ENCODE measurements around the gene SHLD2. TPM values are rescaled to one million over a fixed set of nuclear protein-coding genes. Genes with fewer than 3 reads are reported as not detected.
"Not testable (repeated sequence)": the region's sequence is repeated elsewhere in the genome, so short reads cannot be mapped to it uniquely, and the experiment has no call there.

The SHLD2 gene
- total RNA-seq, 1 experiment from 2014 or later: 46.2 TPM

- Histone ChIP-seq H3K27ac (peak overlapping the region; percentile 98), H3K4me3 (peak overlapping the region; percentile 93), H3K9me3 (replicated peaks) (no peaks in the 10 kb centered on the region), H3K4me1 (replicated peaks) (peaks cover 7% of the 10 kb centered on the region), H3K27me3 (replicated peaks) (no peaks in the 10 kb centered on the region), H3K36me3 (peaks cover 25% of the 10 kb centered on the region)
- DNase-seq (ENCODE audit: low read depth in 1 of 2, low spot score in 2 of 2): peak; percentile 87 to 88
Measured at GRCh38 chr10:87095236-87095945, 385 bp downstream of the SHLD2 start.

- no peak for DNase-seq (ENCODE audit: low read depth in 1 of 2, low spot score in 2 of 2)
- no peak overlapping the region for H3K4me3 ChIP-seq
- H3K9me3 ChIP-seq (replicated peaks): no peaks in the 10 kb centered on the region
- H3K36me3 ChIP-seq: peaks cover 58% of the 10 kb centered on the region
- no peaks in the 10 kb centered on the region for H3K27me3 ChIP-seq (replicated peaks)
- no peak overlapping the region for H3K27ac ChIP-seq
- H3K4me1 ChIP-seq (replicated peaks): no peaks in the 10 kb centered on the region
Measured at GRCh38 chr10:87101996-87102395, 7.0 kb downstream of the SHLD2 start.

- not testable (repeated sequence) for DNase-seq (ENCODE audit: low read depth in 1 of 2, low spot score in 2 of 2); H3K4me1 ChIP-seq (replicated peaks); H3K9me3 ChIP-seq (replicated peaks); H3K4me3 ChIP-seq; H3K27ac ChIP-seq; H3K27me3 ChIP-seq (replicated peaks)
- peaks cover 64% of the 10 kb centered on the region for H3K36me3 ChIP-seq
Measured at GRCh38 chr10:87104727-87105126, 9.7 kb downstream of the SHLD2 start.

GRCh38 chr10:87105446-87106124, 10.6 kb downstream of the SHLD2 start:
- Histone ChIP-seq H3K27me3 (replicated peaks) (no peaks in the 10 kb centered on the region), H3K27ac (no peak overlapping the region), H3K36me3 (peaks cover 67% of the 10 kb centered on the region), H3K4me3 (no peak overlapping the region), H3K9me3 (replicated peaks) (no peaks in the 10 kb centered on the region), H3K4me1 (replicated peaks) (no peaks in the 10 kb centered on the region)
- DNase-seq (ENCODE audit: low read depth in 1 of 2, low spot score in 2 of 2): no peak

- not testable (repeated sequence) for H3K4me1 ChIP-seq (replicated peaks); DNase-seq (ENCODE audit: low read depth in 1 of 2, low spot score in 2 of 2); H3K27ac ChIP-seq; H3K27me3 ChIP-seq (replicated peaks); H3K36me3 ChIP-seq; H3K4me3 ChIP-seq; H3K9me3 ChIP-seq (replicated peaks)
Measured at GRCh38 chr10:87118122-87118521, 23.1 kb downstream of the SHLD2 start.

GRCh38 chr10:87119029-87119428, 24.0 kb downstream of the SHLD2 start:
- not testable (repeated sequence) for H3K36me3 ChIP-seq; H3K27ac ChIP-seq; DNase-seq (ENCODE audit: low read depth in 1 of 2, low spot score in 2 of 2); H3K4me1 ChIP-seq (replicated peaks); H3K27me3 ChIP-seq (replicated peaks); H3K4me3 ChIP-seq; H3K9me3 ChIP-seq (replicated peaks)

GRCh38 chr10:87123351-87123750, 28.3 kb downstream of the SHLD2 start:
- H3K27ac ChIP-seq; H3K9me3 ChIP-seq (replicated peaks); H3K27me3 ChIP-seq (replicated peaks); H3K4me3 ChIP-seq; H3K36me3 ChIP-seq; H3K4me1 ChIP-seq (replicated peaks); DNase-seq (ENCODE audit: low read depth in 1 of 2, low spot score in 2 of 2): not testable (repeated sequence)

- not testable (repeated sequence) for H3K4me1 ChIP-seq (replicated peaks); H3K36me3 ChIP-seq; H3K27ac ChIP-seq; H3K4me3 ChIP-seq; H3K27me3 ChIP-seq (replicated peaks); H3K9me3 ChIP-seq (replicated peaks); DNase-seq (ENCODE audit: low read depth in 1 of 2, low spot score in 2 of 2)
Measured at GRCh38 chr10:87127048-87127447, 32.0 kb downstream of the SHLD2 start.

GRCh38 chr10:87127607-87128156, 32.7 kb downstream of the SHLD2 start:
- not testable (repeated sequence) for H3K4me3 ChIP-seq; H3K27me3 ChIP-seq (replicated peaks); H3K4me1 ChIP-seq (replicated peaks); H3K27ac ChIP-seq; H3K36me3 ChIP-seq; DNase-seq (ENCODE audit: low read depth in 1 of 2, low spot score in 2 of 2); H3K9me3 ChIP-seq (replicated peaks)

- DNase-seq (ENCODE audit: low read depth in 1 of 2, low spot score in 2 of 2); H3K4me1 ChIP-seq (replicated peaks); H3K4me3 ChIP-seq; H3K27ac ChIP-seq; H3K27me3 ChIP-seq (replicated peaks); H3K9me3 ChIP-seq (replicated peaks); H3K36me3 ChIP-seq: not testable (repeated sequence)
Measured at GRCh38 chr10:87132176-87132575, 37.2 kb downstream of the SHLD2 start.

GRCh38 chr10:87133936-87134335, 38.9 kb downstream of the SHLD2 start:
- H3K36me3 ChIP-seq; H3K4me1 ChIP-seq (replicated peaks); H3K27ac ChIP-seq; DNase-seq (ENCODE audit: low read depth in 1 of 2, low spot score in 2 of 2); H3K27me3 ChIP-seq (replicated peaks); H3K9me3 ChIP-seq (replicated peaks); H3K4me3 ChIP-seq: not testable (repeated sequence)

- H3K36me3 ChIP-seq; DNase-seq (ENCODE audit: low read depth in 1 of 2, low spot score in 2 of 2); H3K4me1 ChIP-seq (replicated peaks); H3K27me3 ChIP-seq (replicated peaks); H3K27ac ChIP-seq; H3K4me3 ChIP-seq; H3K9me3 ChIP-seq (replicated peaks): not testable (repeated sequence)
Measured at GRCh38 chr10:87134440-87134839, 39.4 kb downstream of the SHLD2 start.

- not testable (repeated sequence) for H3K36me3 ChIP-seq; H3K27ac ChIP-seq; DNase-seq (ENCODE audit: low read depth in 1 of 2, low spot score in 2 of 2); H3K27me3 ChIP-seq (replicated peaks); H3K9me3 ChIP-seq (replicated peaks); H3K4me3 ChIP-seq; H3K4me1 ChIP-seq (replicated peaks)
Measured at GRCh38 chr10:87137478-87137877, 42.5 kb downstream of the SHLD2 start.

GRCh38 chr10:87142230-87143108, 47.5 kb downstream of the SHLD2 start:
- not testable (repeated sequence) for H3K36me3 ChIP-seq; H3K27me3 ChIP-seq (replicated peaks); H3K4me3 ChIP-seq; H3K4me1 ChIP-seq (replicated peaks); H3K27ac ChIP-seq; H3K9me3 ChIP-seq (replicated peaks)
- DNase-seq (ENCODE audit: low read depth in 1 of 2, low spot score in 2 of 2): peak in 1 of 2 experiments; percentile 15
